CD4-positive, alpha-beta T cell treated with Interferon alpha-2 for 1 hour (primary cell): ENCODE results near the gene ENPEP.
A peak's percentile ranks its signal among the peaks of the same experiment; 100 is the strongest.
"Not testable (repeated sequence)": the region's sequence is repeated elsewhere in the genome, so short reads cannot be mapped to it uniquely, and the experiment has no call there.

Experiments used
- DNase-seq, 2 donors: peaks; one replicate each; pipeline ENCODE4 v3.0.0-alpha.2; 2020 to 2022

The ENPEP gene

DNA sequence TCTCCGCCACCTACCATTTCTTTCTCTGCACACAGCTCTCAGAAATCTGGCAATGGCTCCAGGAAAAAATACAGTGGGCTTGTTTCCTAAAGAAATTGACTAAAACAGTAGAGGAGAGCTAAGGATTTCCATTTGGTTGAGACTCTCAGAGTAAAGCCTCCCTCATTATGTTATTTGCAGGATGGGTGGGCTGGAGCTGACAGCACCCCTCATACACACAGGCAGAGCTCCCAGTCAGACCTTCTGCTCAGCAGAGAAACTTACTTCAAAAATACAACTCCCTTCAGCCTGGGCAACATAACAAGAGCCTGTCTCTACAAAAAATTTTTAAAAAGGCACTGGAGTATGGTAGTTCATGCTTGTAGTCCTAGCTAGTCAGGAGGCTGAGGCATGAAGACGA lies 44.9 kb downstream of the ENPEP start:
- DNase-seq: no peak

DNA sequence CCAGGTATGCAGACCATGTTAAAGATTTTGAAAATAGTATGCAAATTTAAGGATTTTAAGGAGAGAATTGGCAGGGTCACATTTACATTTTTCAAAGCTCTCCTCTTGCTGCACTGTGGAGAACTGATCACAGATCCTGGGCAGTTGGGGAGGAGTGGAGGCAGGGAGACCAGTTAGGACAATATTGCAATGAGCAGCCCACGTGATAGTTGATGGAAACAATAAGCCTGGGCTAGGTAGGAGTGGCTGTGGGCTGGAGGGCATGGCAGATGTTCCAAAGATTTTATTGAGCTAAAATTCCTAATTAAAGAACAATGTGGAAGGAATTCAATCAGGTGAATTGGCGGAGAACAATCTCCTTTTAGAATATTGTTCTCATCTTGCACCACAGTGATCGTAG lies 50.6 kb downstream of the ENPEP start:
- DNase-seq: no peak

DNA sequence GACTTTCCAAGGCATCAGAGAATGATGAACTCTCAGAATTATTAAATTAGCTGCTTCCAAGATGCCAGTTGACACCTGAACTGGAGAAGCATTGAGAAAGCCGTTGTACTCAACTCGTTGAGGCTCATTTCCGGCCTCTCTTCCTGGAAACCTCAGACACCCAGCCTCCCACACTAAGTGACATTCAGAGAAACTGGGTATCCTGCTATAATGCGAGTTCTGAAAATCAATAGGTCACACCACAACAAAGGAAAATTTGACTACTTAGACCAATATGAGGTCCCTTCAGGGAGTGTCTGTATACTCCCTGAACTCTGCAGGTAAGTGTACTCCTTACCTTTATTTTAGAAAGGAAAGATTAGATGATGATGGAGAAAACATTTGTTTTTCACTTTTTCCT lies 51.2 kb downstream of the ENPEP start:
- peak in 1 of 2 donors; percentile 43 for DNase-seq

DNA sequence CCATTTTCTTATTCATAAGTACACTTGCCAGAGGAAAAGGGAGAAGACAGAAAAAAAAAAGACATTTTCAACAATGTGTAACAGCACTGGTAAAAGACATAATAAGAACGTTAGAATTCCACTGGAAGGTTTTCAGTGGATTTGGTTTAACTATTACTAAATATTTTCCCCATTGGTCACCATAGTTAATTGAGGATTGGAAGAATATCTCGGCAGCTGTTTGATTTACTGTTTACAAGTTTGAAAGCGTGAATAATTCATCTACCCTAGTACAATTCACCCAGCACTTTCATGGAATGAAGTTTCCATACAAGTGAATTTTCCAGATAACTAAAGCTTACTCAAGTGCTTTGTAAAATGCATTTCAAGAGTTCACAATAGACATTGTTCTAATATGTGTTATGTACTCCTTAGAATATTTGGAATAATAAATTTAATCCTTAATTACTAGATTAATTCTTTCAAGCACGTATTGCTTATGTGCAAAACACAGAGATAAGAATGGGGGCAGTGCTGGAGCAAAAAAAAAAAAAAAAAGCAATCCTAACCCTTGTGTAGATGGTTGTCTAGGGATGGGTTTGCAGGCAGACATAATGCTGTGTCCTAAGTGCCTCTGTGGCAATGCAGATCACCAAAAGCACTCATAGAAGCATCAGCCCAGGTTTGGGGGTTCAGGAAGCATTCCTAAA lies 57.1 kb downstream of the ENPEP start:
- no peak for DNase-seq

DNA sequence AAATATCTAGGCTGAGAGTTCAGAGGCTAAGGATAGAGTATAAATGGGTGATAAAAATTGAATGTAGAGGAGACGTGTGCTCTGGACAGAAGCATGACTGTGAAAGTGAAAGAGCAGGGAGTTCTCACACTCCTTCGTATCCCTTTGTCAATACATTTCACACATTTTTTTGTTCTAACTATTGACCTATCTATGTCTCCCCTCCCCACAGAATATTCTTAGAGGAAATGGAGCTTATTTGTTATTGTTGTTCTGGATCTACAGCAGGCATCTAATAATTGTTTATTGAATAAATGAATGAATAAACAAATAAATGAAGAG lies 57.6 kb downstream of the ENPEP start:
- DNase-seq: no peak

DNA sequence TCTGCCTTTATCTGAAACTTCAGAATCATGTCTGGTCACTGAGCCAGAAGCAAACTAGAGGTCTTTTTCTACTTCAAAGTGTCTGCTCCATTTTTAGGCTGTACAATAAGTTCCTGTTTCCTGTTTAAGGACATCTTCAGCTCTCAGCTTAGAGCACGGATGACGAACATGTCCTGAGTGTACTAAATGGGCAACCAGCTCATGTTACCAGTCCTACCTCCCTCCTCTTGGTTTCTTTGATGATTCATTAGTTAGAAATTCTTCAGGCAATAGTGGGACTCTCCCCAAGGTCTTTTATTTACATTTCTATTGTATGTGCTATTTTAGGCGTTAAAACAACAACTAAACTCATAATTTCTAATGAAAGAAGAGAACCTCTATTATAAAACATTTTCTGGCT lies 58.0 kb downstream of the ENPEP start:
- no peak for DNase-seq

DNA sequence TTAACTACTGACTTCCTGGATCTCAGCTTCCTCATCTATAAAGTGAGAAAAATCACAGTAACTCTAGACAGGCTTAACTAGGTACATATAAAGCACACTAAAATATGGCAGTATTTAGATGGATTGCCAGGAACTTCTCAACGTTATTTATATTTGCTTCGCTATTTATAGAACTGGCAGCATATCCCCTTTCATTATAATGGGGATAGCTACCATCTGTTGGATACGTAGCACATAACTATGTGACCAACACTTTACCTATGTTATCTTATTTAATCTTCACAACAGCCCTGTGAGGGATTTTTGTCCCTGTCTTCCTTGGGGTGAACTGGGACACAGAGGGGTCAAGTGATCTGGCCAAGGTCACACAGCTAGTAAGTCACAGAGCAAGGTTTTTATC lies 64.6 kb downstream of the ENPEP start:
- DNase-seq: no peak

DNA sequence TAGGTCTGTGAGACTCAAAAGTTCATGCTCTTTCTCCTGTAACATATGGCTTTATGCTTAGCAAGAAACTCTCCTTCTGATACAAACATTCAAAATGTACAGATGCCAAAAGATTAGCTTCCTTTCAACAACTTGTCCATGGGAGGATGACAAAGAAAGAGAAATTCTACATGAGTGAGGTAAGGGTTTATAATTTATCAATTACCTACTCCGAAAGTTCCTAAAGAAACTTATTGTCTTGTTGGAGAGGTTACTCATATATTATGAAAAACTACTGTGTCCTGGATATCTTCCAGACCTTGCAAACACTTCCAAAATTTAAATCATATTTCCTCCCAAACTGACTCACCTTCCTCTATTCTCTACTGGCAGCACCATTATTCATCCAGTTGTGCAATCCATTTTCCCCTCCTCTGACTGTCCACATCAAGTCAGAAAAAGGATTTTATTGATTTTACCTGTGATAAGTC lies 65.1 kb downstream of the ENPEP start:
- no peak for DNase-seq

DNA sequence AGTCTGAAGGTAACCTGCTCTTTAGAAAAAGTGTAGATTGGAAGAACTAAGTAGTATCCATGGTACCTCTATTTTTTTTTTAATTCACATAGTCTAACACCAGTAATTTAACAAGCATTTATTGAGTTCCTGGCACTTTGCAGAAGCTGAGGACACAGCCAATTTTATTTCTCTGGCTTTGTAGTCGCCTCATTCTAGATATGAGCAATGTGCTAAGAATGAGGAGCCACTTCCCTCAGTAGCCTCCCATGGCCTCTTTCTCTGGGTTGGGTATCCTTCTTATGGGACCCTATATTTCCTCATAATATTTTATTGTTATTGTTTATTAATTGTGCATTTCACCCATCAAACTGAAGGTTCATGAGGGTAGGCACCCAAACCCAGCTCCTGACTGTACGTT lies 67.6 kb downstream of the ENPEP start:
- no peak for DNase-seq

DNA sequence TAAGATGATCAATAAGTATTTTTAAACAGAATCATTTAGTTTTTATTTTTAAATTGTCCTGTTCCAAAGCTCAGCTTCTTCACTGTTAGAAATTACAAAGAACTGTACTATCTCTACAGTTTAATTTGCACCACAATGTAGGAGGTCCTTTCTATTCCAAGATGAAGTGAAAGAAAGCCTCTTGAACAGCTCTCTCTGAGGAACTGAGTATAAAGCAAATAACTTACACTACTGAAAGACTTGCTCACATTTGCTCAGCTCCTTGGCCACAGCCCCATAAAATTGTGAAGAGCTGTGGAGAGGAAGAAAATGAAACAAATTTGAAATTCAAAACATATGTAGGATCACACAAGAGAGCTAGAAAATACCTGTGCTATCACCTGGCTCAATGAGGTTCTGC lies 68.6 kb downstream of the ENPEP start:
- DNase-seq: no peak

DNA sequence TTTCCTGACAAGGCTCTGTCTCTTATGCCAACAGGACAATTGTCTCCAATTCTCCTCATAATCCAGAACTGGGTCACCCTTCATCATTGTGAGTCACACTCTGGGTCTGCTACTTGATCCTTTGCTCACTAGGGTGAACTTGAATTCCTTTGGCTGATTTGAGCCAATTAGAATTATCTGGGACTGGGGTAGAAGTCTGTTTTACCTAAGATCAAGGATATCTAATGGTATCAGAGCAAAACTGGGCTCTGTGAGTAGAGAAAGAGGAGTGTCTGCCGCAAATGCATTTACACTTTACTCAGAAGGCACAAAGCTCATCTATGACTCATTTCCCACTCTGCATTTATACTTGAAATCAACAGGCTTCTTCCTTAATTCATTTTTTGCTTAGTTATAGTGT lies 74.3 kb downstream of the ENPEP start:
- no peak for DNase-seq

DNA sequence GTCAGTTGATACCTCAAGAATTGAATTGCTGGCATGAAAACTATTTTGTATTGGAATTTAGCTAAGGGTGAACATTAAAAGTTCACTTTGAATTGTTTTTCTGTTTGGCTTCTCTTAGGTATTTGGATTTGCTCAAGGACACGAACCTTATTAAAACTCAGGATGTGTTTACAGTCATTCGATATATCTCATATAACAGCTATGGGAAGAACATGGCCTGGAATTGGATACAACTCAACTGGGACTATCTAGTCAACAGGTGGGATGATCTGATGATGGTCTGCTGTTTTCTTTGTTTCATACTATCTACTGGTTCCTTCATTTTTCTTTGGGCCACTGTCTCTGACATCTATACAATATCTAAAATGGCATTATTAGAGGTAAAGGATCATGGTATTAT lies 77.2 kb downstream of the ENPEP start:
- no peak for DNase-seq

DNA sequence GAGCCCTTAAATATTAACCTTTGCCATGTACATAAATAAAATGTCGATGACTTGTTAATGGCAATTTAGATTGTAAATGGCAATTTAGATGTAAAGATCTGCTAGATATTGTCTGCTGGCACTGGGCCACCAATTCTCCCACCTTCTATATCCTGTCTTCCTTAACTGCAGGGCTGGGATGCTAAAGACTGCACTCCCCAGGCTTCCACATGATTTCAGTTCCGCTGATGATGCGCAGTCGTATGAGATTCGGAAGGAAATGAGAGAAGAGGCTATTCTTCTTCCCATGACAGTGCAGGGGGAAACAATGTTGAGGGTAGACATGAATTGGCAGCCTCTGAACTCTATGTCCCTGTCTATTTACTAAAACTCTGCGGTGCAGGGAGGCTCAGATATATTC lies 91.3 kb downstream of the ENPEP start:
- DNase-seq: no peak

DNA sequence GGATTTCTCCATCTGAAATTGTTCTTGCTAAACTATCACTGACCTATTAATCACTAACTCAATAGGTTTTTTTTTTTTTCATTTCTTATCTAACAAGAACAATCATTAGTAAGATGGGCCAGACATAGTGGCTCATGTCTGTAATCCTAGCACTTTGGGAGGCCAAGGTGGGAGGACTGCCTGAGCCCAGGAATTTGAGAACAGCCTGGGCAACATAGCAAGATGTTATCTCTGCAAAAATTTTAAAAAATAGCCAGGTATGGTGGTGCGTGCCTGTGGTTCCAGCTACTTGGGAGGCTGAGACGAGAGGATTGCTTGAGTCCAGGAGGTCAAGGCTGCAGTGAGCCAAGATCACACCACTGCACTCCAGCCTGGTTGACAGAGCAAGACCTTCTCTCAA lies 100.7 kb downstream of the ENPEP start:
- not testable (repeated sequence) for DNase-seq

DNA sequence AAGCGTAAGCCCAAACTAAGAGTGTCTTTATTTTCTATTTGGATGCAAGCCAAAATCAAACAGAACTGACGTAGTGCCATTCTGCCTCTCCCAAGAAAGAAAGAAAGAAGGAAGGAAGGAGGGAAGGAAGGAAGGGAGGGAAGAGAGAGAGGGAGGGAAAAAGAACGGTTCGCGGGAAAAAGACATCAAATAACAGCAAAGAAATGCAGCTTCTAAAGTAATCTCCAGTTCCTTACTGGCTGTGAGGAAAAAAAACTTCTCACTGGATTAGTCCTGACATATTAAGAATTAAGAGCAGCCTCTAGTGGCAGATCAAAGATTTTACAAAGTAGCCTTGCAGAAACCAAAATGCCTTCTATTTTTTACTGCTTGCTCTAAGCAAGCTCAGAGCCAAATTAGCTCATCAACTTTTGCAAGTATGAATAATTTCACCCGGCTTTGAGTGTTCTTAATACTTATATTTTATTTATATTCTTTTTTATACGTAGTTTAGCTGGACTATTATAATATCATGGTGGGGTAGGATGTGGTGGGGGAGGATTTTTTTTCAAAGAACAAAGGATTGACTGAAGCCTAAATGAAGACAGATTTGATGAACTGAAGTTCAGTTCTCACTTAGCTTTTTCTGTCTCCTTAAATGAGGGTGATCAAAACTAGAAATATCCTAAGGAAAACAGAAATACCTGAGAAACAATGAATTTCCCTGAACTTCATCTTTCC lies 110.3 kb downstream of the ENPEP start:
- DNase-seq: no peak

DNA sequence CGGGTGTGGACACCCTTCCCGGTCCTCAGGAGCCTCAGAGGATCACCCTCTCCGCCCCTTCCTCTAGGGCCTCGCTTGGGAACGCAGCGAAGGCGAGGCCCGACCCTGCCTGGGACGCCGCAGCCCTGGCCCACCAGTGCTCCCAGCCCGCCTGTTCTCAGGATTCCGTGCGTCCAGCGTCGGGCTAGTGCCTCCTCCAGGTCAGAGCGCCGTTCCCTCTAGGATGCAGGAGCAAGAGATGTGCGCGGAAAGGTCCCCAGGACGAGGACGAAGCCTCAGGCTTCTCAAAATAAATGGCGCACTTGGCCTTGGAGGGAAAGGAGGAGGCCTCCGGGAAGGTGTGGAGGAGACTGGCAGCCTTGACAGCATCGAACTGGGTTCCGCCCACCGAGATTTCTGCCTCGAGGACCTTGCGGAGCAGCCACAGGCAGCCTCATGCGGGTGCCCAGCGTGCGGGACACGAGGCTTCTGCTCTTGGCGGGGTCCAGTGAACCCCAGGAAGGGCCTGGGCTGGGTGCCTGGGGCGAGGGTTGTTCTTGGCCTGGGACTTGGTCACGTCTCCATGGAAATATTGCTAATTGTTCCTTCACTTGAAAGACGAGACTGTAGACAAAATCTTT lies 111.8 kb downstream of the ENPEP start:
- no peak for DNase-seq

DNA sequence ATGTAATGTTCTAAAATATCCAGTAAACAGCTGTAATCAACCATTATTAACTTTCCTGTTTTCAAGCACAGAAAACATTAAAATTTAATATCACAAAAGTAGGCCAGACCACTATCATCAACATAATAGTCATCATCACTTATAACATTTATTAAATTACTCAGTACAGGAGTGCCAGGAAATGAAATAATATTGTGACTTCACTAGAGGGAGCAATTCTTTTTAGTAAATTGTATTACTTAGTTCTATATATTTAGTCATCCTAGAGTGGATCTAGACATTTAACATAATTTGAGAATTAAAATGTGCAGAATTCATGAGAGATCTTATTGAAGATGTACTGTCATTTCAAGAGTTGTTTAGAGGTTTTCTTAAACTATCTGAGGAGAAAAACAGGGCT lies 113.3 kb downstream of the ENPEP start:
- DNase-seq: no peak

DNA sequence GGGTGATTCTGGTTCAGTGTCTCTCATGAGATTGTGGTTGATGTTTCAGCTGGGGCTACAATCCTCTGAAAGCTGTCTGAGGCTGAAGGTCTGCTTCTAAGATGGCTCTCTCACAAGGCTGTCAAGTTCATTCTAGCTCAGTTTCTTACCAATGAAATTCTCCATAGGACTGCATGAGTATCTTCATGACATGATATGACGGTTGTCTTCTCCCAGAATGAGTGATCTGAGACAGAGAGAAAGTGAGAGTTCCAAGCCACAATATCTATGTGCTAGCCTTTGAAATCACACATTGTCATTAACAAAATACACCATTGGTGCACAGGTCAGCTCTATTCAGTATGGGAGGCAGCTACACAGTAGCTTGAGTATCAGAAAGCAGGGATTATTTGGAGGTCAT lies 119.6 kb downstream of the ENPEP start:
- DNase-seq: no peak

DNA sequence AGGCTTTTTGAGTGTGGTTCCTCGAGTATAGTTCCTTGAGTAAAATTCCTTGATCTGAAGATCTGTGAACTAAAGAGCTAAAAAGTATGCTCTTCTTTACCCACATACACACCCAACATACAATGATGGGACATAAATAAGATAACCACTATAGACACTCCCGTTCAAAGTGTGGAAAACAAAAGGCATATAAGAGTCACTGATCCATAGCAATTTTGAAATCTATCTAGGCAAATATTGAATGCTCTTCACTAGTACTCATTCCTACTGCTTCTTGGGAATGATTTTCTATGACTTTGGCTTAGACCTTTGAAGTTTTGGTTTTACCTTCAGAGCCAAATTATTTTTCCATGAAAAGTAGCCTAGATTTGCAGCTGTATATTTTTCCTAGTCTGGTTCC lies 120.5 kb downstream of the ENPEP start:
- no peak for DNase-seq

DNA sequence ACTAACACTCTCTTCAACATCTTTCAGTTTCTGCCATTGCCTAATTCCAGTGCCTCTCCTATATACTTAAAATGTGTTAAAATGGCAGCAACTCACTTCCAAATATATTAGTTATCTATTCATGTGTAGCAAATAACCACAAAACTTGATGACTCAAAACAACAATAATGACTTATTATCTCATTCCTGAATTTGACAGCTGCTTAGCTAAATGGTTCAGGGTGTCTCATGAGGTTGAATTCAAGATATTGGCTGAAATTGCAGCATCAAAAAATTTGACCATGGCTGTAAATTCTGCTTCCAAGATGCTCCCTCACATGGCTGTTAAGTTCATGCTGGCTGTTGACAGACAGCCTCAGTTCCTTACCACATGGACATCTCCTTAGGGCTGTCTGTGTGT lies 121.6 kb downstream of the ENPEP start:
- DNase-seq: no peak

DNA sequence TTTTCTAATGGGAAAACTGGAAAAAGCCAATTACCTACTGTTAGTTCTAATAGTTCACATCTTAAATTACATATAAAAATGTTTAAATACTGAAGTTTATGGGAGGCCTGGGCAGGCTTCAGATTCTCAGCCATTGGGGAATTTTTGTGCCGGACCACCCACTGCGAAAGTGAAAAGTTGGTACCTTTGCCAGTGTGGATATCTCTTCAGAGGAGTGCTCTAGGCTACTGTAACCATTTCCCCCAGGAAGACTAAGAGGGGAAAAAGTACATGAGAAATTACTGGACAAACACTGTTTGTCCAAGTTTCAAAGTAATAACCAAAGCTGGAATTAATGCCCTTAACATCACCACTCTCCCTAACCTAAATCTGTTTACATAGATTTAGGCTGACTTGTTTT lies 126.1 kb downstream of the ENPEP start:
- no peak for DNase-seq

DNA sequence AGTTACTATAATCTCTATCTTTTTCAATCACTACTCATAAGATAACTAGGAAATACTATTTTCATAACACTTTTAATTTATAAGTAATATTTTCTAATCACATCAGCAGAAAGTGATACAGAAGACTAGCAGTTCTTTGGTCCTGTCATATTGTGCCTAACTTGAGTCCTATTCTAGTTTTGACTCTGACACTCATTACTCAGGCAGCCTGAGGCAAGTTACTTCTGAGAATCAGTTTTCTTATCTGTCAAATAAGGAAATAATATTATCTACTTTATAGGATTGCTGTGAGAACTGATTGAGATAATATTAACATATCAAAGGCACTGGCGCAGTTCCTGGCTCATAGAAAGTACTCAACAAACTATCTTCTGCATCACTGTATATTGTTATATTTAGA lies 129.1 kb downstream of the ENPEP start:
- DNase-seq: no peak

DNA sequence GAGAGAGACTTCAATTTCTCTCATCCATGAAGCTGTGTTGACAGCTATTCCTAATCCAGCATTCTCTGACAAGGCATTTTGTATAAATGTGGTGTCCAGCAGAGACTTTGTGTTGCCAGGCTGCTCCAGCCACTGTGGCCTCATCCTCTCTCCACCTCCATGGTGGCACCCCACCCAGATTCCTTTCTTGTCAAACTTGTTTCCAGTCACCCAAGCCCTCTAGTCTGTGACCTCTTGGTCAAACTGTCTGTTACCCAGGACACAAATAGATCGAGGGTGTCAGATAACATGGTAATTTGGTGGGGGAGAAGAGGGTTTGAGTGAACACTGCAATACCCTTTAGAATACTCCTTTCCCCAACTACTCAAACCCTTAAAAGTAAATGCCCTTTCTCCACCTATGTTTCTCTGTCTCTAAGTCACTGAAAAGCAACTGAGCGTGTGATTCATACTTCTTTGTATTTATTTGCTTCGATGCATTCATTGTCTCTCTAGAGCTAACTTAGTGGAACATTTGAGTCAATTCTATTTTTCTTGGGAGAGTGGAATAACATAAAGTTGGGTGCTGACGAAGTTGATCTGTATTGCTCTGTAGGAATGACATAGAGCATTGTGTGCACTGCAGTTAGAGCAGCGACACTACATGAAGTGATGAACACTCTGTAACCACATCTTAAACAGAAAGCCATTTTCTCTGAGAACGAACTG lies 133.2 kb downstream of the ENPEP start:
- DNase-seq: no peak

DNA sequence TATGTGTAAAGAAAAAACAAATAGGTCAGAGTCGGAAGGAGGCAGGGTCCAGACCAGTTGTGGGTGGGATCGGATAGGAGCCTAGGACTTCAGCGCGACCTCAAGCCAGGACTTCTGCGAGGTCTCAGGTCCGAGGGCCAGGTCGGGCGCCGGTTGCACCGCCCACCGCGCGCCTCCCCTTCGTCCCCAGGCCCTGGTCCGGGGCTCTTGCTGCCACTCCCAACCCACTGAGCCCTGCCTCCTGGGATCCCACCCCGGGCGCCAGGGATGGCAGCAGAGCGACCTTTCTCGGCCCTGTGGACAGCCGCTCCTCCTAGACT lies 134.6 kb downstream of the ENPEP start:
- DNase-seq: no peak
